NCI-H1092 treated with DMSO at 0.1 percent for 48 hours (cell line): ENCODE data around the gene VPS16.

ENCODE experiments used
- DNase-seq: peaks from one replicate; lab custom pipeline; 2025; lab: John Stamatoyannopoulos, UW

The VPS16 gene

GRCh38 chr20:2840138-2840966 is at the start of gene VPS16, which contains the start of gene PCED1A:
Gene VPS16, plus strand, starts transcription at chr20:2840745. Its CDS starts 30 bp downstream, at chr20:2840775.
Gene PCED1A, minus strand, starts transcription at chr20:2840655. Its CDS starts 743 bp downstream, at chr20:2839912.
- peak; percentile 86 for DNase-seq

- no peak for DNase-seq
Measured at GRCh38 chr20:2793471-2793870, 47.1 kb upstream of the VPS16 start.

- DNase-seq = no peak
Measured at GRCh38 chr20:2794202-2794748, 46.3 kb upstream of the VPS16 start.

GRCh38 chr20:2794866-2795447 is 45.6 kb upstream of the VPS16 start:
- DNase-seq = no peak

GRCh38 chr20:2795451-2795850 is 45.1 kb upstream of the VPS16 start:
- no peak for DNase-seq

GRCh38 chr20:2796011-2796660 is 44.4 kb upstream of the VPS16 start:
- no peak for DNase-seq

GRCh38 chr20:2797136-2797983 is 43.2 kb upstream of the VPS16 start:
- no peak for DNase-seq

- DNase-seq = no peak
Measured at GRCh38 chr20:2798095-2798805, 42.3 kb upstream of the VPS16 start.

GRCh38 chr20:2798814-2799213 is 41.7 kb upstream of the VPS16 start:
- DNase-seq = no peak

GRCh38 chr20:2799271-2799670 is 41.3 kb upstream of the VPS16 start:
- no peak for DNase-seq

GRCh38 chr20:2799688-2800520 is 40.6 kb upstream of the VPS16 start:
- DNase-seq = no peak

- no peak for DNase-seq
Measured at GRCh38 chr20:2800521-2801285, 39.8 kb upstream of the VPS16 start, which contains the start of gene CPXM1. Gene CPXM1, minus strand, starts transcription at chr20:2800627. Its CDS starts 55 bp downstream, at chr20:2800572.

GRCh38 chr20:2801286-2801728 is 39.2 kb upstream of the VPS16 start:
- DNase-seq = no peak

GRCh38 chr20:2804041-2804828 is 36.3 kb upstream of the VPS16 start:
- DNase-seq = no peak

- no peak for DNase-seq
Measured at GRCh38 chr20:2804852-2805688, 35.5 kb upstream of the VPS16 start.

- DNase-seq = no peak
Measured at GRCh38 chr20:2805689-2806350, 34.7 kb upstream of the VPS16 start.

GRCh38 chr20:2806351-2806701 is 34.2 kb upstream of the VPS16 start:
- no peak for DNase-seq
